GM12878 (cell line): ENCODE measurements around the gene RIIAD1. TPM values are rescaled to one million over a fixed set of nuclear protein-coding genes. Genes with fewer than 3 reads are reported as not detected.

Experiments used
- ATAC-seq: fragments of 200-7000 bp; cut with Tn5 transposase; 3 replicates; pipeline ENCODE4 v1.9.1; 2020; ENCODE audit warnings: mild to moderate bottlenecking, moderate library complexity
- BruUV-seq: library from RNA; stranded (reverse); fragments of 400-500 nt; replicated peaks from 2 replicates; lab custom pipeline; 2021; lab: Mats Ljungman, UMichigan
- CTCF ChIA-PET: fragments of 300-600 bp; sonication (Branson Sonifier 250); formaldehyde crosslinking; extraction: SDS; loops from one replicate; lab custom pipeline; 2021; ENCODE audit warnings: inconsistent platforms; lab: Yijun Ruan, JAX
- POLR2A ChIA-PET: fragments of 350-600 bp; formaldehyde crosslinking; extraction: SDS; loops from one replicate; lab custom pipeline; 2021; ENCODE audit warnings: inconsistent platforms; lab: Charles Lee
- RAD21 ChIA-PET: fragments of 300-600 bp; sonication (Branson Sonifier 250); formaldehyde crosslinking; loops from one replicate; lab custom pipeline; 2023; ENCODE audit warnings: antibody characterized with exemption; ENCODE audit not compliant: unreplicated experiment; lab: Charles Lee
- SMC1A ChIA-PET: fragments of 300-600 bp; sonication (Branson Sonifier 250); formaldehyde crosslinking; loops from one replicate; lab custom pipeline; 2023; ENCODE audit not compliant: unreplicated experiment, uncharacterized antibody; lab: Charles Lee
- DNase-seq: peaks from one replicate; pipeline ENCODE4 v3.0.0-alpha.2; 2011; ENCODE audit warnings: low read depth, low spot score
- FAIRE-seq: peaks from 3 replicates; lab custom pipeline; 2011; peaks lifted over from hg19 to GRCh38; lab: Jason Lieb, UNC
- H2AFZ ChIP-seq: 2 replicates; pipeline ENCODE4 v1.6.0; 2011; ENCODE audit warnings: low read depth, low read length, control low read depth; ENCODE audit not compliant: control insufficient read depth
- H3K27ac ChIP-seq: 2 replicates; pipeline ENCODE4 v1.5.1; 2011; ENCODE audit warnings: control low read depth; ENCODE audit not compliant: control insufficient read depth, insufficient read depth
- H3K27me3 ChIP-seq, 2 experiments: replicated peaks in 1 of 2; 2 replicates each; pipeline versions ENCODE4 v1.6.0 to v1.6.1; 2011; ENCODE audit warnings: low read length in 1 of 2; ENCODE audit not compliant: control insufficient read depth in 2 of 2, insufficient read depth in 2 of 2
- H3K36me3 ChIP-seq, 2 experiments: 2 replicates each; pipeline ENCODE4 v1.5.1; 2011; ENCODE audit warnings: low read length in 1 of 2; ENCODE audit not compliant: control insufficient read depth in 2 of 2, insufficient read depth in 2 of 2
- H3K4me1 ChIP-seq: 2 replicates; pipeline ENCODE4 v1.6.1; 2011; ENCODE audit warnings: mild to moderate bottlenecking, low read length, moderate library complexity, mixed read lengths; ENCODE audit not compliant: control insufficient read depth, insufficient read depth
- H3K4me2 ChIP-seq: 2 replicates; pipeline ENCODE4 v1.6.0; 2011; ENCODE audit warnings: control low read depth; ENCODE audit not compliant: control insufficient read depth, insufficient read depth
- H3K4me3 ChIP-seq: fragments of 200-600 bp; sonication (generic); 2 replicates; pipeline ENCODE4 v1.5.1; 2016
- H3K79me2 ChIP-seq: 2 replicates; pipeline ENCODE4 v1.6.0; 2011; ENCODE audit warnings: low read length; ENCODE audit not compliant: control insufficient read depth, insufficient read depth
- H3K9ac ChIP-seq: 2 replicates; pipeline ENCODE4 v1.8.0; 2011; ENCODE audit warnings: low read length, control low read depth, mixed read lengths; ENCODE audit not compliant: control insufficient read depth, insufficient read depth
- H3K9me3 ChIP-seq: replicated peaks from 3 replicates; pipeline ENCODE4 v1.5.1; 2011; ENCODE audit warnings: mild to moderate bottlenecking, low read length; ENCODE audit not compliant: control insufficient read depth, insufficient read depth
- H4K20me1 ChIP-seq: 2 replicates; pipeline ENCODE4 v1.6.0; 2011; ENCODE audit not compliant: control insufficient read depth, insufficient read depth
- BHLHE40 ChIP-seq, 2 experiments: fragments of 450-650 bp in 1 of 2; IDR thresholded peaks; 2 replicates each; pipeline ENCODE4 v1.6.1; 2011 to 2017; ENCODE audit warnings: low read depth in 2 of 2, borderline replicate concordance in 1 of 2, improper control_type of control experiment in 1 of 2, low read length in 1 of 2, mild to moderate bottlenecking in 1 of 2
- CBX3 ChIP-seq: fragments of 200-600 bp; sonication (generic); IDR thresholded peaks from 2 replicates; pipeline ENCODE4 v1.6.1; 2016; ENCODE audit warnings: low read depth, borderline replicate concordance
- CBX5 ChIP-seq: sonication (generic); IDR thresholded peaks from 2 replicates; pipeline ENCODE4 v1.6.1; 2016; ENCODE audit warnings: low read depth, moderate library complexity, mild to moderate bottlenecking, inconsistent platforms
- CTCF ChIP-seq, 3 experiments: IDR thresholded peaks in 2 of 3; conservative IDR thresholded peaks in 1 of 3; 2 replicates each; pipeline ENCODE4 v1.5.1; 2011; ENCODE audit warnings: low read depth in 3 of 3, low read length in 3 of 3, mild to moderate bottlenecking in 3 of 3, control low read depth in 2 of 3, moderate library complexity in 2 of 3, inconsistent platforms in 1 of 3, mixed read lengths in 1 of 3; ENCODE audit not compliant: control insufficient read depth in 2 of 3, insufficient read depth in 1 of 3; ENCODE audit errors: extremely low read depth in 1 of 3
- HCFC1 ChIP-seq: fragments of 150-350 bp; IDR thresholded peaks from 2 replicates; pipeline ENCODE4 v1.6.1; 2014; ENCODE audit warnings: low read length
- IKZF2 ChIP-seq, 2 experiments: fragments of 450-650 bp; IDR thresholded peaks; 2 replicates each; pipeline ENCODE4 v1.6.1; 2017; ENCODE audit warnings: mild to moderate bottlenecking in 2 of 2, moderate library complexity in 2 of 2
- JUND ChIP-seq: IDR thresholded peaks from 2 replicates; pipeline ENCODE4 v1.6.1; 2012; ENCODE audit warnings: low read depth, mild to moderate bottlenecking, low read length, improper control_type of control experiment, moderate library complexity
- RELB ChIP-seq: fragments of 450-650 bp; IDR thresholded peaks from 2 replicates; pipeline ENCODE4 v1.6.1; 2017; ENCODE audit warnings: low read depth, mild to moderate bottlenecking, moderate library complexity
- SREBF1 ChIP-seq: IDR thresholded peaks from 2 replicates; pipeline ENCODE4 v1.6.1; 2012; ENCODE audit warnings: mild to moderate bottlenecking, low read length
- SREBF2 ChIP-seq: IDR thresholded peaks from 2 replicates; pipeline ENCODE4 v1.6.1; 2012; ENCODE audit warnings: mild to moderate bottlenecking, low read length
- SRF ChIP-seq, 2 experiments: IDR thresholded peaks; 2 replicates each; pipeline ENCODE4 v1.6.1; 2011; ENCODE audit warnings: low read depth in 2 of 2, low read length in 2 of 2, mild to moderate bottlenecking in 1 of 2, moderate library complexity in 1 of 2
- TBL1XR1 ChIP-seq: IDR thresholded peaks from 2 replicates; pipeline ENCODE4 v1.6.1; 2012; ENCODE audit warnings: low read depth, low read length, improper control_type of control experiment
- USF1 ChIP-seq: IDR thresholded peaks from 2 replicates; pipeline ENCODE4 v1.6.1; 2011; ENCODE audit warnings: borderline replicate concordance, low read depth, mild to moderate bottlenecking, moderate library complexity, mixed read lengths, low read length; ENCODE audit not compliant: insufficient read depth; ENCODE audit errors: extremely low read length
- WGBS: methylation state at CpG from one replicate; pipeline ENCODE4 v1.1.6; 2016; ENCODE audit warnings: low lambda C conversion rate; ENCODE audit not compliant: insufficient replicate concordance, insufficient coverage; ENCODE audit errors: missing lambda C conversion rate; 5-methylcytosine and 5-hydroxymethylcytosine counted together
- in situ Hi-C: fragments of 300-500 bp; cut with MboI; formaldehyde crosslinking; loops from 9 replicates; pipeline ENCODE4 v1.14.3; 2018; ENCODE audit warnings: mixed read lengths
- intact Hi-C: fragments of 100-400 bp; cut with micrococcal nuclease; formaldehyde crosslinking; loops from one replicate; pipeline ENCODE4 v1.14.2; 2022; ENCODE audit not compliant: unreplicated experiment
- polyA plus RNA-seq, 11 experiments: library from polyadenylated mRNA; depleted of rRNA in 4 of 11; unstranded in 6 of 11; stranded (reverse) in 5 of 11; fragments of >200 nt; fragmentation: Nextera tagmentation in 4 of 11; fragmentation: Illumina TruSeq in 1 of 11; extraction: Ambion mirVana in 4 of 11; extraction: Trizol in 1 of 11; gene quantifications; 1 replicate in 1 of 11; 2 replicates in 10 of 11; pipeline versions ENCODE4 v1.2.1 to v1.2.3, GENCODE V29; 2011 to 2016; ENCODE audit warnings: inconsistent platforms in 2 of 11, missing spikeins in 2 of 11, low read depth in 1 of 11
- total RNA-seq, 4 experiments: library from RNA; depleted of rRNA in 3 of 4; stranded (reverse); fragments of >200 nt in 3 of 4; fragmentation: Illumina TruSeq in 1 of 4; extraction: Trizol in 1 of 4; gene quantifications; 2 replicates each; pipeline versions ENCODE4 v1.2.1 to v1.2.3, GENCODE V29; 2013 to 2021

The RIIAD1 gene
- total and polyA plus RNA-seq, 10 of the 15 experiments (the other 5 are each of a cell fraction or from before 2014, with no cell fraction given), result not detected

GRCh38 chr1:151701515-151701914 is 19.8 kb upstream of the RIIAD1 start:
- in situ Hi-C loops, result no loop called here
- intact Hi-C loops, result no loop called here
- ChIA-PET CTCF (no interaction called here), POLR2A (no interaction called here), RAD21 (no interaction called here)
- Histone ChIP-seq H3K9ac (no peak overlapping the region), H3K27ac (no peak overlapping the region), H4K20me1 (no peaks in the 10 kb centered on the region), H3K9me3 (no peaks in the 10 kb centered on the region), H3K4me2 (no peak overlapping the region)
- TF ChIP-seq HCFC1 (no peak), JUND (no peak), CBX5 (no peak), CTCF (IDR thresholded peaks at IDR 0.05 in 2 of 3, conservative IDR thresholded peaks at IDR 0.05 in 1 of 3; ENCODE audit: control insufficient read depth in 2 of 3, extremely low read depth in 1 of 3, insufficient read depth in 1 of 3, low read depth in 3 of 3, low read length in 3 of 3) (no peak), RELB (no peak), TBL1XR1 (no peak), SRF (IDR thresholded peaks at IDR 0.05; ENCODE audit: low read depth in 2 of 2, low read length in 2 of 2) (no peak), SREBF1 (no peak), BHLHE40 (IDR thresholded peaks at IDR 0.05; ENCODE audit: borderline replicate concordance in 1 of 2, low read depth in 2 of 2, low read length in 1 of 2) (no peak), IKZF2 (IDR thresholded peaks at IDR 0.05) (no peak), CBX3 (no peak), SREBF2 (no peak), USF1 (no peak)
- TF ChIP-seq, all 136 proteins: peak for 0
- SMC1A ChIA-PET, result no interaction called here
- no peaks in the 10 kb centered on the region for H3K27me3 ChIP-seq
- no peak overlapping the region for H2AFZ ChIP-seq
- H3K4me3 ChIP-seq, result no peak overlapping the region
- H3K79me2 ChIP-seq, result no peaks in the 10 kb centered on the region
- BruUV-seq, result no TSS peak
- FAIRE-seq, result no peak
- ATAC-seq, result no peak
- WGBS, result 73% methylated on average over 5 of the region's 5 CpGs
- no peaks in the 10 kb centered on the region for H3K4me1 ChIP-seq
- H3K36me3 ChIP-seq, result peaks cover 2 to 3% of the 10 kb centered on the region in 2 experiments; a peak in 3 of 4 replicates
- DNase-seq, result no peak
